Gastroesophageal sphincter (tissue), 3 donors: Measurements from ENCODE around the gene ITGA11.

Source experiments
- CTCF ChIP-seq, 4 experiments: fragments of 200-600 bp in 2 of 4; fragments of 450-650 bp in 2 of 4; sonication (generic) in 1 of 4; IDR thresholded peaks; one replicate each; pipeline ENCODE4 v1.5.1; 2017 to 2019; ENCODE audit warnings: antibody characterized with exemption in 4 of 4, mild to moderate bottlenecking in 2 of 4, moderate library complexity in 2 of 4
- EP300 ChIP-seq: sonication (generic); formaldehyde crosslinking; IDR thresholded peaks from one replicate; pipeline ENCODE4 v1.6.1; 2017; ENCODE audit warnings: antibody characterized with exemption, mild to moderate bottlenecking
- POLR2A ChIP-seq, 2 donors: fragments of 450-650 bp; IDR thresholded peaks; one replicate each; pipeline ENCODE4 v1.6.1; 2017; ENCODE audit warnings: antibody characterized with exemption in 2 of 2, mild to moderate bottlenecking in 2 of 2, moderate library complexity in 1 of 2

GRCh38 chr15:68434021-68434420 lies 2.1 kb upstream of the ITGA11 start:
- TF ChIP-seq CTCF (IDR thresholded peaks at IDR 0.05) (no peak), EP300 (no peak), POLR2A (IDR thresholded peaks at IDR 0.05) (no peak)
